GM10847 (cell line): Measurements from ENCODE around the gene TEDC1.

Experiments used
- POLR2A ChIP-seq: IDR thresholded peaks from 2 replicates; pipeline ENCODE4 v1.6.1; 2011; ENCODE audit not compliant: insufficient read length; ENCODE audit errors: extremely low read depth

Gene TEDC1

GRCh38 chr14:105495101-105495989 is 4.3 kb downstream of the TEDC1 start:
- no peak for TF ChIP-seq POLR2A

DNA sequence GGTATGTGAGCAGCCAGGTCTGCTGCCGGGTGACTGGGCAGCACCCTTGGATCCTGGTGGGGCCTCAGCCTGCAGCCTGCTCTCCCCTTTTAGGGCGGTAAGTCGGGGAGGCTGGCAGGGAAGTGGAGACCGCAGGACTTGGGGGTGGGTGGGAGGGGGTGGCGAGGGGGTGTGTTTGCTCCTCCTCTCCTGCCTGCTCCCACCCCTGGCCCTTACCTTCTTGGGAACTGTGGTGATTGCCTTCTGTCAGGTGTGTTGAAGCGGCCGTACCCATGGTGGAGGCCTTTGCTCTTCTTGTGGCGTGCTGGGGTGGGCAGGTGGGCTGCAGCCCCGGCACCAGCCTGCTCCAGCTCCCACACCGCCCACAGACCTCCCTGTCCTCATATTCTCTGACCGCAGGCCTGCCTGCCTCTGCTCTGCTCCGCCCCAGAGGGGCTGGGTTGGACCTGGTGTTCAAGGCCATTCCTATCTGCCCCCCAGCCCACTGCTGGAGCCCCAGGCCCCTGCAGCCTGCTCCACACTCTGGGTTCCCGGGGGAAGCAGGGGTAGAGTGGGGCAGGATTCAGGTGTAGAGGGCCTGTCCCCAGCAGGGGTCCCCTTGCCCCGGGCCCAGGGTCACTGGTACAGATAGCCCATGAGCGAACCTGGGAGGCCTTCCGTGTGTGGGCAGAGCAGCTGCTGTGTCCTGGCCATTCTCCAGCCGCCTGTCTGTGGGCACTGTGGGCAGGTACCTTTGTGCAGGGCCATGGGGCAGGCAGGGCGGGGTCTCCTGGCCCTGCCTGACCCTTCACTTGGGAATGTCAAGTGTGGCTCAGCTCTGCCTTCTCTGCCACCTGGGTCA is 5.2 kb downstream of the TEDC1 start:
- TF ChIP-seq POLR2A = no peak

DNA sequence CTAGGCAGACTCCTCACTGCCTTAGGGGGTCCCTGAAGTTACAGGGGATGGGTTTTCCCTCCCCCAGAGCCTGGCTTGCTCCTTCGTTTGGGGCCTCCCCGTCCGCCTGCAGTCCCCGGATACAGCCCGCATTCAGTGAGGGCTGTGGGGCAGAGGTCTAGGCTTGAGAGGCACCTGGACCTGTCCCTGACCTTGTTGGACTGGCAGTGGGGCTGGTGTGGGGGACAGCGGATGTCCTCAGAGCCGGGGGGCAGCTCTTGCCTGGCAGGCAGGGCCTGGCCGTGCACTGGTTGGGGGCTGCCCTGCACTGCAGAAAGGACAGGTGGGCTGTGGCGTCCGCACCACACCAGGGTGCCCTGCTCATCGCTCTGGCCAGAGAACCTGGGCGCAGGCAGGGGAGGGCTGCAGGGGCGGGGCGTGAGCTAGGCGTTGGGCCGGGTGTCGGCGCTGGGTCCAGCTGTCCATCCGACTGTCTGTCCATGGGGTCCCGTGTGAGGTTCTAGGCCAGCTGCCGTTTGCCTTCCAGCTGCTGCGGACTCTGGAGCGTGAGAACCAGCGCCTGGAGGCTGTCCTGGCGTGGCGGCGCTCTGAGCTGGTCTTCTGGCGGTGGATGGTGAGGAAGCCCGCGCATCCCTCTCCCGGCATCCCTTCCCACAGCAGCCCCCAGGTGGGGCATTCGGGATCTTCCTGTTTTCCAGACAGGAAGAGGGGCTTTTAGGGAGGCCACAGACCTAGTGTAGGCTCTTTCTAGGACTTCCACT is 6.0 kb downstream of the TEDC1 start:
- TF ChIP-seq POLR2A = no peak

GRCh38 chr14:105497671-105498429 is 6.8 kb downstream of the TEDC1 start:
- no peak for TF ChIP-seq POLR2A

DNA sequence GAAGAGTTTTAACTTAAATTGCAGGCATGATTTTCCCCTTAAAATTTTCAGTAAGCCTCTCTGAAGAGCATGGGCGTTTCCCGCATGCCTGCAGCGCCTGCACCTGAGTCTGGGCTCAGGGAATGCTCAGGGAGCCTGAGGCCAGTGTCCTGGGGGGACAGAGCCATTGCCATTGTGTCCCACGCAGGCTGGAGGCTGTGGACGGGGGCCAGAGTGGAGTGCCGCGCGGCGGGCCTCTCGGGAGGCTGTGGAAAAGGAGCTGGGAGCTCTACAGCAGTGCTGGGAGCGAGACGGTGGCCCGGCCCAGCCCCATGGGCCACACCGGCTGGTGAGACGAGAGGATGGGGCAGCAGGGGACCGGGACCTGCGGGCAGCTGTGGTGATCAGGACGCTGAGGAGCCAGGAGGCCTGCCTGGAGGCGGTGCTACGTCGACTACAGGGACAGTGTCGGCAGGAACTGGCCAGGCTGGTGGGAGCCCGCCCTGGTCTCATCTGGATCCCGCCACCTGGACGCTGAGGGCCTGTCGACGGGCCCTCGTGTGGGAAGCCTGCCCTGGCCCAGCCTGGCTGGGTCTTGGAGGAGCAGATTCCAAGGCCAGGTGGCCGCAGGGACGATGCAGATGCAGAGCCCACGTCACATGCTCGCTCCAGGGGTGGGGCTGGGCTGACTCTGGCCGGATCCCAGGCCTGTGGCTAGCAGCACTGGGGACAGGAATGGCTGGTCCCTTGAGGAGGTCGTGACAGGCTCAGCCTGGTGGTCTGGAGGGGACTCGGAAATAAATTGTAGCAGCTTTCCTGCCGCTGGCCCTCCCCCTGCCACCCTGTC is 7.6 kb downstream of the TEDC1 start:
- TF ChIP-seq POLR2A = no peak

DNA sequence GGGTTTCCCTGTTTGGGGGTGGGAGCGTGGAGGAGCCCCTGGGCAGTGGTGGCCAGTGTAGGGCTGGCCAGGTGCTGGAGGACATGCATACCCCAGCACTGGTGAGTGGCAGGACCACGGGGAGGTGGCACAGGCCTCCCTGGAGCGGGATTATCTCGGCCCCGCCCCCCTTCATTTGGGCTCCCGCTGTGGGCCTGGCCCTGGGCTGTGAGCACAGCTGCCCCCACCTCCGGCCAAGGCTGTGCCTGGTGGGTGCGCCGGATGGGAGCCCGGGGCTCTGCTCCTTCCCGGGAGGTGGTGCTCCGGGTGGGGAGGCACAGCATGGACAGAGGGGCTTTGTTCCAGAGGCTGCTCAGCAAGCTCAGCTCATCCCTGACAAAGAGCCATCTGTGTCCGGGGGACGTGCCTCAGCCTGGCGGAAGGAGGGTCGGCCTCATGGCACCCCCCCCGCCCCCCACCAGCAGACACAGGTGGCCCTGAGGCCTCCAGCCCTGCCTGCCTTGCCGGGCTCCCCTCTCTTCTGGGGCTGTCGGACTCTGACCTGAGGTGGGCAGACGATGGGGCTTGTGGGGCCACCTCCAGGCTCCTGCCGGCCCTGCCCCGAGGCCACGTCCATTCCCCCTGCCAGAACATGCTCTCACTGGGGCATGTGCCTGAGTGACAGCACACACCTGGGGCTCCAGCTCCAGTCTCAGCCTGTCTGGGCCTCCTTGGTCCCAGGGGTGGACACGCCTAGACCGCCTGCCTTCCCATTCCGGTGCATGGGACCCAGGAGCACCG is 8.4 kb downstream of the TEDC1 start:
- TF ChIP-seq POLR2A = no peak

- no peak for TF ChIP-seq POLR2A
Observed at GRCh38 chr14:105500036-105500725, 9.1 kb downstream of the TEDC1 start.

DNA sequence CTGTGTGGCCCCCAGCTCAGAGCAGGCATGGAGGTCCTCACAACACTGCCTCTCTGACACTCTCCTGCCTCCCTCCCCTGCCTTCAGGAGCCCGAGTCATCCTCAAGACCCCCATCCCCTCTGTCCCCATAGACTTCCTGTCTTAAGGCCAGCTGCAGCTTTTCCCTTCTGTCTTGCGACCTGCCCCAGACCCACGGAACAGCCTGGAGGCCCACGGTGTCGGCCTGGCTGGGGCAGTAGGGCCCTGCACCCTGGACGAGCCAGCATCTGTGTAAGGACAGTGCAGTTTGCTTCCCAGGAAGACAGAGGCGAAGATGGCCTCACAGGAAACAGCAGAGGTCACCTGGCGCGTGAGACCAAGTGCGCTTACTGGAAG is 9.7 kb downstream of the TEDC1 start:
- no peak for TF ChIP-seq POLR2A

DNA sequence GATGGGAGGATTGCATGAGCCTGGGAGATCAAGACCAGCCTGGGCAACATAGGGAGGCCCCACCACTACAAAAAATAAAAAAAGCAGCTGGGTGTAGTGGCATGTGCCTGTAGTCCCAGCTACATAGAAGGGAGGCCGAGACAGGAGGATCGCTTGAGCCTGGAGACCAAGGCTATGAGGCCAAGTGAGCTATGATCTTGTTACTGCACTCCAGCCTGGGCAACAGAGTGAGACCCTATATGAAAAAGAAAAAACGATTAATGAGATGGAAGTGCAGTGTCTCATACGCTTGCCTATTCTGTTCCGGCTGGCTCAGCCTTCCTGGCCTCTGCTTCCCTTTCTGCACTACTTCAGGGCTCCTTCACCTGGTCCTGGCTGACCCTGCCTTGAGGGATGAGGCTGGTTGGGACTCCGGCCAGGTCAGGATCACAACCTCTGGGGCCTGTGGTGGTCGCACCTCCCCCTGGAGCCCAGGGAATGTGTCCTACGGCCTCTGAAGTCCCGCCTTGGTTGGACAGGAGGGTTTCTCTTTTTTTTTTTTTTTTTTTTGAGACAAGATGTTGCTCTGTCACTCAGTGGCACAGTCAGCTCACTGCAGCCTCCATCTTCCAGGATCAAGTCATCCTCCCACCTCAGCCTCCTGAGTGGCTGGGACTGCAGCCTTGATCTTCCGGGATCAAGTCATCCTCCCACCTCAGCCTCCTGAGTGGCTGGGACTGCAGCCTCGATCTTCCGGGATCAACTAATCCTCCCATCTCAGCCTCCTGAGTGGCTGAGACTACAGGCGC is 10.7 kb downstream of the TEDC1 start:
- TF ChIP-seq POLR2A = no peak

- TF ChIP-seq POLR2A = no peak
Observed at GRCh38 chr14:105502446-105503295, 11.6 kb downstream of the TEDC1 start.

DNA sequence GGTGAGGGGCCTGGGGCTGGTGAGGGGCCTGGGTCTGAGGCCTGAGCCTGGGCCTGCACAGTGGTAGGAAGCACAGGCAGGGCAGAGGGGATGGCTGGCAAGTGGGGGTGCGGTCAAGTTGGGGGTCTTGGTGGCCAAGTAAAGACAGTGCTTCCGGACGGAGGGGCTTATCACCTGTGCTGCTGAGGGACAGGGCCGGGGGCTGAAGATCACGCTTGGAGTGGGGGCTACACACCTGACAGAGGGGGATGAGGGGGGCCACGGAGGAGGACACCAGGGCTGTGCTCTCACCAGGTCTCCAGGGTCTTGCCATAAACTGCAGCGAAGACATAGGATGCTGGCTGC is 12.2 kb downstream of the TEDC1 start:
- TF ChIP-seq POLR2A = no peak
